AG09319 (cell line): ENCODE results near the gene DIAPH1.
"Not testable (repeated sequence)": the region's sequence is repeated elsewhere in the genome, so short reads cannot be mapped to it uniquely, and the experiment has no call there.

Source experiments
- DNase-seq: peaks from one replicate; pipeline ENCODE4 v3.0.0-alpha.2; 2010; ENCODE audit warnings: low read depth; ENCODE audit errors: extremely low read depth
- CTCF ChIP-seq: IDR thresholded peaks from 2 replicates; pipeline ENCODE4 v1.5.1; 2011; ENCODE audit warnings: low read depth, mild to moderate bottlenecking, inconsistent platforms, low read length, moderate library complexity

DIAPH1 gene

GRCh38 chr5:141623186-141623585 is 4.4 kb upstream of the DIAPH1 start:
- no peak for TF ChIP-seq CTCF
- DNase-seq, result no peak

GRCh38 chr5:141618030-141618803 is 583 bp downstream of the DIAPH1 start:
- no peak for DNase-seq
- no peak for TF ChIP-seq CTCF

GRCh38 chr5:141617682-141618029 is 1.1 kb downstream of the DIAPH1 start:
- no peak for DNase-seq
- TF ChIP-seq CTCF, result no peak

- TF ChIP-seq CTCF, result no peak
- DNase-seq, result no peak
These were observed 1.7 kb downstream of the DIAPH1 start for GRCh38 chr5:141617128-141617527.

GRCh38 chr5:141615991-141616720 is 2.6 kb downstream of the DIAPH1 start:
- no peak for TF ChIP-seq CTCF
- DNase-seq, result no peak

- DNase-seq, result no peak
- TF ChIP-seq CTCF, result no peak
These were observed 5.5 kb downstream of the DIAPH1 start for GRCh38 chr5:141613344-141613743.

- no peak for DNase-seq
- TF ChIP-seq CTCF, result no peak
These were observed 7.5 kb downstream of the DIAPH1 start for GRCh38 chr5:141611289-141611688.

GRCh38 chr5:141609921-141610320 is 8.9 kb downstream of the DIAPH1 start:
- DNase-seq, result not testable (repeated sequence)
